ENCODE data around the gene TMEM217.

TMEM217 gene

DNA sequence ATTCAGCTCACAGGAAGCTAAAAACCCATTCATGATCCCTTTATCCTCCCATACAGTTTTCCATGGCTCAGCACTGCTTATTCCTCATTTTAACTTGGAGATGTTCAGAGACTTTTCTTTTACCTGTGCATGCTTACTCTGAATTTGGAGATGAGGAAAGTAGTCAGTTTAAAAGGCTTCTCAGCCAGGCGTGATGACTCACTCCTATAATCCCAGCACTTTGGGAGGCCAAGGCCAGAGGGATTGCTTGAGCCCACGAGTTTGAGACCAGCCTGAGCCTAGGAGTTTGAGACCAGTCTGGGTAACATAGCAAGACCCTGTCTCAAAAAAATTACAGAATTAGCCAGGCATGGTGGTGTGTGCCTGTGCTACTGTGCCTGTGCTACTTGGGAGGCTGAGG lies 30.3 kb upstream of the TMEM217 start:
- Histone ChIP-seq H2AFZ (ENCODE audit: insufficient read depth, low read length, poor library complexity) (no peak overlapping the region), H4K91ac (ENCODE audit: low read depth, low read length) (no peak overlapping the region), H3K4me2 (ENCODE audit: low read length) (no peak overlapping the region), H2AK5ac (ENCODE audit: low read length) (no peak overlapping the region), H3K27me3 (ENCODE audit: insufficient read depth, low read length) (no peaks in the 10 kb centered on the region), H4K8ac (ENCODE audit: low read depth, low read length) (no peak overlapping the region), H3K36me3 (ENCODE audit: control insufficient read depth in 1 of 2, insufficient read depth in 2 of 2, low read length in 2 of 2) (peaks cover 14 to 29% of the 10 kb centered on the region in 2 experiments), H3K9me3 (ENCODE audit: insufficient read depth, low read depth, low read length) (no peaks in the 10 kb centered on the region), H3K79me1 (ENCODE audit: low read length) (no peaks in the 10 kb centered on the region), H3K4me3 (ENCODE audit: low read depth, low read length) (no peak overlapping the region), H3K79me2 (ENCODE audit: control insufficient read depth, insufficient read depth, low read length, poor library complexity) (no peaks in the 10 kb centered on the region), H3K4ac (ENCODE audit: low read depth, low read length) (no peak overlapping the region), H4K12ac (ENCODE audit: low read depth, low read length) (no peak overlapping the region), H3K27ac (ENCODE audit: low read depth, low read length) (no peak overlapping the region), H3K14ac (ENCODE audit: low read length) (no peak overlapping the region), H3K18ac (ENCODE audit: low read length) (no peak overlapping the region), H2BK12ac (ENCODE audit: low read length) (no peak overlapping the region), H3K4me1 (ENCODE audit: control insufficient read depth in 1 of 2, insufficient read depth in 2 of 2, low read length in 2 of 2) (no peaks in the 10 kb centered on the region), H2BK5ac (ENCODE audit: low read depth, low read length, poor library complexity) (no peak overlapping the region), H2BK120ac (ENCODE audit: insufficient read depth, low read length, poor library complexity) (no peak overlapping the region), H3K23ac (ENCODE audit: low read length) (no peak overlapping the region), H3K9ac (ENCODE audit: low read length) (no peak overlapping the region)
- no peak for DNase-seq
- WGBS (ENCODE audit: extremely low coverage, insufficient coverage, insufficient read length): no CpG with 5 or more reads among the region's 2 CpGs

DNA sequence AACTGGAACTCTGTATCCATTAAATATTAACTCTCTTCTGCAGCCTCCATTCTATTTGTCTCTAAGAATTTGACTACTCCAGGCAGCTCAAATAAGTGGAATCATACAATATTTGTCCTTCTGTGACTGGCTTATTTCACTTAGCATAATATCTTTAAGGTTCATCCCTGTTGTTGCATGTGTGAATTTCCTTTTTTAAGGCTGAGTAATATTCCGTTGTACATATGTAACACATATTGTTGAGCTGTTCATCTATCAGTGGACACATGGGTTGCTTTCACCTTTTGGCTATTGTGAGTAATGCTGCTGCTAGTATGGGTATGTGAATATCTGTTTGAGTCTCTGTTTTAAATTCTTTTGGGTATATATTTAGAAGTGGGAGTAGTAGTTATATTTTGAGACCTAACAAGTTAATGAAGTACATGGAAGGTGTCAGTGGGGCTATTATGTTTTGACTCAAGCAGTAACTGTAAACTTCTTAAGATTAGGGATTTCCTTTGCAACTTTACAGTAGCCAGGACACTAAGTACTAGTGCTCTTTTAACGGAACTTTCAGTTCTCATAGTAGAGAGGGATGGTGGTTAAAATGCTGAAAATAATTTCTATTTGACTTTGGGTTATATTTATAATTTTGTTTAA lies 29.7 kb upstream of the TMEM217 start:
- Histone ChIP-seq H4K8ac (ENCODE audit: low read depth, low read length) (no peak overlapping the region), H3K18ac (ENCODE audit: low read length) (no peak overlapping the region), H2AFZ (ENCODE audit: insufficient read depth, low read length, poor library complexity) (no peak overlapping the region), H3K4me2 (ENCODE audit: low read length) (no peak overlapping the region), H3K79me1 (ENCODE audit: low read length) (no peaks in the 10 kb centered on the region), H3K27me3 (ENCODE audit: insufficient read depth, low read length) (no peaks in the 10 kb centered on the region), H3K4me3 (ENCODE audit: low read depth, low read length) (no peak overlapping the region), H3K27ac (ENCODE audit: low read depth, low read length) (no peak overlapping the region), H3K23ac (ENCODE audit: low read length) (no peak overlapping the region), H2BK120ac (ENCODE audit: insufficient read depth, low read length, poor library complexity) (no peak overlapping the region), H2BK12ac (ENCODE audit: low read length) (no peak overlapping the region), H3K9ac (ENCODE audit: low read length) (no peak overlapping the region), H3K79me2 (ENCODE audit: control insufficient read depth, insufficient read depth, low read length, poor library complexity) (no peaks in the 10 kb centered on the region), H3K4ac (ENCODE audit: low read depth, low read length) (no peak overlapping the region), H3K9me3 (ENCODE audit: insufficient read depth, low read depth, low read length) (no peaks in the 10 kb centered on the region), H4K91ac (ENCODE audit: low read depth, low read length) (no peak overlapping the region), H3K4me1 (ENCODE audit: control insufficient read depth in 1 of 2, insufficient read depth in 2 of 2, low read length in 2 of 2) (no peaks in the 10 kb centered on the region), H2BK5ac (ENCODE audit: low read depth, low read length, poor library complexity) (no peak overlapping the region), H3K14ac (ENCODE audit: low read length) (no peak overlapping the region), H3K36me3 (ENCODE audit: control insufficient read depth in 1 of 2, insufficient read depth in 2 of 2, low read length in 2 of 2) (peaks cover 15 to 33% of the 10 kb centered on the region in 2 experiments), H2AK5ac (ENCODE audit: low read length) (no peak overlapping the region), H4K12ac (ENCODE audit: low read depth, low read length) (no peak overlapping the region)
- DNase-seq: no peak
- no CpG with 5 or more reads among the region's 2 CpGs for WGBS (ENCODE audit: extremely low coverage, insufficient coverage, insufficient read length)

- no peak overlapping the region for H4K91ac ChIP-seq (ENCODE audit: low read depth, low read length)
- H3K4me1 ChIP-seq (ENCODE audit: control insufficient read depth in 1 of 2, insufficient read depth in 2 of 2, low read length in 2 of 2): no peaks in the 10 kb centered on the region
Observed at GRCh38 chr6:37285861-37286311, 27.9 kb upstream of the TMEM217 start.

DNA sequence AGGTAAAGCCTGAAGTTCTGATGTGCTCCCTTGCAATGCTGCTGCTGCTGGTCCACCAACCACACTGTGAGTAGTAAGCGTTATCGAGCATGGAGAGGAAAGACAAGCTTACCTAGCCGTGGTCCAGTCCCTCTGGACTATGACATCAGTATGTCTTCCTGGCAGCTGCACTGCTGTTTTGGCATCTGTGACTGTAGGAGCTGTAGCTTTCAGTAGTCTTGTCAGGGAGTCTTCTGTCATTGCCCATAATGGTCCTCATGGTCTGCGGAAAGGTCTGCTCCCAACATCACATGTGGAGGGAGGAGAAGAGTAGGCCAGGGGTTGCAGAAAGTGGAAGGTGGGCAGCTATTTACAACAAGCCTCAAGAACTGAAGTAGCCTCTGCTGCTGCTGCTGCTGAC lies 26.8 kb upstream of the TMEM217 start:
- no CpG with 5 or more reads among the region's 4 CpGs for WGBS (ENCODE audit: extremely low coverage, insufficient coverage, insufficient read length)
- no peak overlapping the region for H2AFZ ChIP-seq (ENCODE audit: insufficient read depth, low read length, poor library complexity)

More at GRCh38 chr6:37285861-37286311, 27.9 kb upstream of the TMEM217 start:
- Histone ChIP-seq H3K27ac (ENCODE audit: low read depth, low read length) (no peak overlapping the region), H2AFZ (ENCODE audit: insufficient read depth, low read length, poor library complexity) (no peak overlapping the region), H4K8ac (ENCODE audit: low read depth, low read length) (no peak overlapping the region), H3K79me1 (ENCODE audit: low read length) (no peaks in the 10 kb centered on the region), H3K9ac (ENCODE audit: low read length) (no peak overlapping the region), H3K36me3 (ENCODE audit: control insufficient read depth in 1 of 2, insufficient read depth in 2 of 2, low read length in 2 of 2) (peaks cover 17 to 33% of the 10 kb centered on the region in 2 experiments), H4K12ac (ENCODE audit: low read depth, low read length) (no peak overlapping the region), H3K4me2 (ENCODE audit: low read length) (no peak overlapping the region), H3K4ac (ENCODE audit: low read depth, low read length) (no peak overlapping the region), H2BK5ac (ENCODE audit: low read depth, low read length, poor library complexity) (no peak overlapping the region), H2BK120ac (ENCODE audit: insufficient read depth, low read length, poor library complexity) (no peak overlapping the region), H3K9me3 (ENCODE audit: insufficient read depth, low read depth, low read length) (no peaks in the 10 kb centered on the region), H3K4me3 (ENCODE audit: low read depth, low read length) (no peak overlapping the region), H3K79me2 (ENCODE audit: control insufficient read depth, insufficient read depth, low read length, poor library complexity) (no peaks in the 10 kb centered on the region), H2BK12ac (ENCODE audit: low read length) (no peak overlapping the region), H3K27me3 (ENCODE audit: insufficient read depth, low read length) (no peaks in the 10 kb centered on the region), H2AK5ac (ENCODE audit: low read length) (no peak overlapping the region), H3K14ac (ENCODE audit: low read length) (no peak overlapping the region), H3K18ac (ENCODE audit: low read length) (no peak overlapping the region), H3K23ac (ENCODE audit: low read length) (no peak overlapping the region)
- WGBS (ENCODE audit: extremely low coverage, insufficient coverage, insufficient read length): no CpG with 5 or more reads among the region's 4 CpGs
- peak in 1 of 2 donors; percentile 19 for DNase-seq

More for the DNA sequence above, 26.8 kb upstream of the TMEM217 start:
- no peak overlapping the region for H2BK5ac ChIP-seq (ENCODE audit: low read depth, low read length, poor library complexity)
- no peak overlapping the region for H2BK120ac ChIP-seq (ENCODE audit: insufficient read depth, low read length, poor library complexity)
- no peak overlapping the region for H3K18ac ChIP-seq (ENCODE audit: low read length)
- no peak overlapping the region for H3K23ac ChIP-seq (ENCODE audit: low read length)
- no peak overlapping the region for H3K4me3 ChIP-seq (ENCODE audit: low read depth, low read length)
- H3K79me2 ChIP-seq (ENCODE audit: control insufficient read depth, insufficient read depth, low read length, poor library complexity): no peaks in the 10 kb centered on the region
- no peak overlapping the region for H2AK5ac ChIP-seq (ENCODE audit: low read length)
- peaks cover 4% of the 10 kb centered on the region in 2 experiments for H3K4me1 ChIP-seq (ENCODE audit: control insufficient read depth in 1 of 2, insufficient read depth in 2 of 2, low read length in 2 of 2)
- no peak overlapping the region for H3K4me2 ChIP-seq (ENCODE audit: low read length)
- DNase-seq: peak in 1 of 2 donors; percentile 17
- H3K27ac ChIP-seq (ENCODE audit: low read depth, low read length): no peak overlapping the region
- H3K4ac ChIP-seq (ENCODE audit: low read depth, low read length): no peak overlapping the region
- peaks cover 17 to 33% of the 10 kb centered on the region in 2 experiments for H3K36me3 ChIP-seq (ENCODE audit: control insufficient read depth in 1 of 2, insufficient read depth in 2 of 2, low read length in 2 of 2)
- no peak overlapping the region for H4K8ac ChIP-seq (ENCODE audit: low read depth, low read length)
- H3K9me3 ChIP-seq (ENCODE audit: insufficient read depth, low read depth, low read length): no peaks in the 10 kb centered on the region
- H3K14ac ChIP-seq (ENCODE audit: low read length): no peak overlapping the region
- H2BK12ac ChIP-seq (ENCODE audit: low read length): no peak overlapping the region
- H3K79me1 ChIP-seq (ENCODE audit: low read length): no peaks in the 10 kb centered on the region
- no peak overlapping the region for H3K9ac ChIP-seq (ENCODE audit: low read length)
- no peak overlapping the region for H4K91ac ChIP-seq (ENCODE audit: low read depth, low read length)
- no peaks in the 10 kb centered on the region for H3K27me3 ChIP-seq (ENCODE audit: insufficient read depth, low read length)
- no peak overlapping the region for H4K12ac ChIP-seq (ENCODE audit: low read depth, low read length)
